Stimulated activated CD8-positive, alpha-beta memory T cell treated with anti-CD3 and anti-CD28 coated beads, Interleukin-7, amount 100 ng/mL, for 4 hours (primary cell): ENCODE measurements around the gene KLHL10.

Experiments
- DNase-seq, 2 donors: peaks; one replicate each; pipeline ENCODE4 v3.0.0-alpha.2; 2020; ENCODE audit warnings: low read depth in 2 of 2

Gene KLHL10

DNA sequence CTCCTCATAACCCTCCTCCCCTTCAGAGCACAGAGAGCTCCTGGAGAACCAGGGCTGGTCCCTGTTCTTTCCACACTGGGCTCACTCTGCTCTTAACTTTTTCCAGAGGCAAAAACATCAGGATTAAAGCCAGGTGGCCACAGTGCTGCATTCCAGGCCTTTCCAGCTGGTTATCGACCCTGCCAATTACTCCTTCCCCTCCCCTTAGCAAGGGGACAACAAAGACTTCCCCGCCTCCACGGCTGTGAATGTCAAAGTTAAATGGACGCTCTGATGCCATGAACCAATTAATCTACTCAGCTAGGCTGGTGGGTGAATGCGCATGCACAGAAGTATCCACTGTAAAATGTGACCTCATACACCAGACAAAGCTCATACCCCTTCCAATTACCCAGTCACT is 58.0 kb downstream of the KLHL10 start:
- DNase-seq = no peak

DNA sequence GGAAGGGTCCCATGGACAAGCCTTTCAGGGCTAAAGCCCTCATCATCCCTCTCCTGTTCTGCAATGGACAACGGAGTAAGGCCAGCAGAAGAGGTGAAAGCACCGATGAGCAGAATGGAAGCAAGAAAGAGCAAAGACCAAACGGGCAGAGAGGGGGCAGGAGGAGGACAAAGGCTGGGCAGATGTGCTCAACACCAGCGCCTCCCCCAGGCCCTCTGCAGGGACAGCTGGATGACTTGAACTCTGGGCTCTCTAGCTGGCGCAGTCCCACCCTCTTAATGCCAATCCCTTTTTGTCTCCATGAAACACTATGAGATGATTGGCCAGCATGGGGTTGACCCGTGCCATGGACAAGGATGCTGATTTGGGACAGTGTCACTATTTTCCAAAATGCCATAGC is 59.1 kb downstream of the KLHL10 start:
- no peak for DNase-seq
